Activated CD8-positive, alpha-beta T cell treated with anti-CD3 and anti-CD28 coated beads for 36 hours (primary cell): ENCODE results near the gene MYL6B. TPM values are rescaled to one million over a fixed set of nuclear protein-coding genes. Genes with fewer than 3 reads are reported as not detected.

Experiments used
- ATAC-seq: fragments of 200-7000 bp; cut with Tn5 transposase; one replicate; pipeline ENCODE4 v1.10.0; 2021; ENCODE audit warnings: mild to moderate bottlenecking, moderate library complexity
- CTCF ChIA-PET: fragments of 350-600 bp; sonication (Branson Sonifier 250); formaldehyde crosslinking; loops from one replicate; lab custom pipeline; 2021; ENCODE audit warnings: antibody characterized with exemption; lab: Charles Lee
- POLR2A ChIA-PET: fragments of 350-600 bp; sonication (Branson Sonifier 250); formaldehyde crosslinking; loops from one replicate; lab custom pipeline; 2021; ENCODE audit warnings: antibody characterized with exemption; lab: Charles Lee
- DNase-seq: peaks from one replicate; pipeline ENCODE4 v3.0.0-alpha.2; 2020
- H3K27ac Mint-ChIP-seq: one replicate; pipeline ENCODE4 v1.8.0; 2021; ENCODE audit warnings: mild to moderate bottlenecking, mixed read lengths
- H3K27me3 Mint-ChIP-seq: one replicate; pipeline ENCODE4 v1.8.0; 2021; ENCODE audit warnings: mixed read lengths
- H3K36me3 Mint-ChIP-seq: one replicate; pipeline ENCODE4 v1.8.0; 2021; ENCODE audit warnings: low read depth, mixed read lengths
- H3K4me1 Mint-ChIP-seq: one replicate; pipeline ENCODE4 v1.8.0; 2021; ENCODE audit warnings: low read depth, mixed read lengths
- H3K4me3 Mint-ChIP-seq: one replicate; pipeline ENCODE4 v1.8.0; 2021; ENCODE audit warnings: mild to moderate bottlenecking, moderate library complexity, mixed read lengths
- H3K9me3 Mint-ChIP-seq: one replicate; pipeline ENCODE4 v1.8.0; 2021; ENCODE audit warnings: mixed read lengths
- intact Hi-C: fragments of 100-400 bp; cut with micrococcal nuclease; formaldehyde crosslinking; loops from one replicate; pipeline ENCODE4 v1.10.0; 2022
- total RNA-seq, 2 experiments: library from RNA; stranded (reverse); gene quantifications; one replicate each; pipeline ENCODE4 v1.2.3, GENCODE V29; 2021
- TF ChIP-seq, protein P1 (sequence below): fragments of 200-600 bp; IDR thresholded peaks from one replicate; pipeline ENCODE4 v1.8.0; 2022; ENCODE audit warnings: antibody characterized with exemption, mild to moderate bottlenecking

The MYL6B gene
- total RNA-seq, 2 experiments from 2014 or later = 60.3 to 66.9 TPM

DNA sequence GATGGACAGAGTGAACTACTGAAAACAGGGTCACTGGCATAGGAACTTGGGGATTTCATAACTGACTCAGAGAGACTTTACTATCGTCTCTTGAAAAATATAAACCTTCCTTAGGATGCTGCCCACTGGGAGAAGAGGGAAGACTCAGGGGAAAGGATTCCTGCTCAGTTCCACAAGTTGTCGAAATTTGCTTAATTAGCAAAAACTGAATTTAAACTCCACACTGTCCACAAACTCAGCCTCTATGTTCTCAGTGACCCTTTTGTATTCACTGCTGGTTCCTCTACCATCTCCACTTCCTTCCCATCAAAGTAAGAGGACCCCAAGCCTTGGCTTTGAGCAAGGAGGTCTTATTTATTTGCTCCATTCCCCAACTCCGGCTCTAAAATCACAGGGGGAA, 7.2 kb upstream of the MYL6B start:
- H3K4me1 Mint-ChIP-seq = peaks cover 32% of the 10 kb centered on the region
- ChIA-PET POLR2A (interaction anchor here (1.4 to 3.3 kb wide), 4 partner anchors 10 to 17 kb away, joined by 4 to 23 read pairs (median 6); partner anchors contain the start of gene ESYT1), CTCF (interaction anchor here (1.2 to 1.8 kb wide), 3 partner anchors 16 to 28 kb away, joined by 3 to 7 read pairs (median 4); partner anchors contain the start of genes ESYT1 and ZC3H10)
- no peaks in the 10 kb centered on the region for H3K27me3 Mint-ChIP-seq
- ATAC-seq (no peak), DNase-seq (no peak)
- H3K36me3 Mint-ChIP-seq = peaks cover 46% of the 10 kb centered on the region
- intact Hi-C loops = no loop called here
- TF ChIP-seq, protein P1, sequence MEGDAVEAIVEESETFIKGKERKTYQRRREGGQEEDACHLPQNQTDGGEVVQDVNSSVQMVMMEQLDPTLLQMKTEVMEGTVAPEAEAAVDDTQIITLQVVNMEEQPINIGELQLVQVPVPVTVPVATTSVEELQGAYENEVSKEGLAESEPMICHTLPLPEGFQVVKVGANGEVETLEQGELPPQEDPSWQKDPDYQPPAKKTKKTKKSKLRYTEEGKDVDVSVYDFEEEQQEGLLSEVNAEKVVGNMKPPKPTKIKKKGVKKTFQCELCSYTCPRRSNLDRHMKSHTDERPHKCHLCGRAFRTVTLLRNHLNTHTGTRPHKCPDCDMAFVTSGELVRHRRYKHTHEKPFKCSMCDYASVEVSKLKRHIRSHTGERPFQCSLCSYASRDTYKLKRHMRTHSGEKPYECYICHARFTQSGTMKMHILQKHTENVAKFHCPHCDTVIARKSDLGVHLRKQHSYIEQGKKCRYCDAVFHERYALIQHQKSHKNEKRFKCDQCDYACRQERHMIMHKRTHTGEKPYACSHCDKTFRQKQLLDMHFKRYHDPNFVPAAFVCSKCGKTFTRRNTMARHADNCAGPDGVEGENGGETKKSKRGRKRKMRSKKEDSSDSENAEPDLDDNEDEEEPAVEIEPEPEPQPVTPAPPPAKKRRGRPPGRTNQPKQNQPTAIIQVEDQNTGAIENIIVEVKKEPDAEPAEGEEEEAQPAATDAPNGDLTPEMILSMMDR = no peak
- peak overlapping the region; percentile 30 for H3K27ac Mint-ChIP-seq
- no peaks in the 10 kb centered on the region for H3K9me3 Mint-ChIP-seq
- no peak overlapping the region for H3K4me3 Mint-ChIP-seq

DNA sequence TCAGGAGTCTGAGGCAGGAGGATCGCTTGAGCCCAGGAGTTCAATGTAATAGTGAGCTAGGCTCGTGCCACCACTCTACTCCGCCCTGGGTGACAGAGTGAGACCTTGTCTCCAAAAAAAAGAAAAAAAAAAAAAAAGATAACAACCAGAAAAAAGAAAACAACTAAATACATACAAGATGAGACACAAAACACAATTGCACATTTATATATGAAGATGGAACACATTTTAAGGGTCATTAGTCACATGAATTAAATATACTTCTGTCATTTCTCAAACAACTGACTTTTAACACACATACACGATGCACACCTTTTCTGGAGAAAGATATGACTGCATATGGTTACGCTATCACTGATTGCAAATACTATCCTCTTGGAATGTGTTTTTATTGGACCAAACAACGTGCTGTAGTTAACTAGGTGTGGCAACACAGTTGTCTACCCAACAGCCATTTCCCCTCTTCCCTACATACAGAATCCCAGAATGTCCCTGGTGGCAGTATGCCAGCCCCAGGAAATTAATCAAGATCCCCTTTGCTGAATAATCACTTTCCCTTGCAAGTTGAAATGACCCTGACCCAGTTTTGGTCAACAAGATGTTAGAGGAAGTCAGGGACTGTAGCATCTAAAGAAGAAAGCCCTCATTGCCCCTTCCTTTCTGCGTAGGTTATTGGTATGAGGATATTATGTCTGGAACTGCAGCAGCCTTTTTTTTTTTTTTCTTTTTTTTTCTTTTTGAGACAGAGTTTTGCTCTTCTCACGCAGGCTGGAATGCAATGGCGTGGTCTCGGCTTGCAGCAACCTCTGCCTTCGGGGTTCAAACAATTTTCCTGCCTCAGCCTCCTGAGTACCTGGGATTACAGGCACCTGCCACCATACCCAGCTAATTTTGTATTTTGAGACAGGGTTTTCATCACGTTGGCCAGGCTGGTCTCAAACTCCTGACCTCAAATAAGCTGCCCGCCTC, 5.6 kb upstream of the MYL6B start:
- no peaks in the 10 kb centered on the region for H3K27me3 Mint-ChIP-seq
- no peak for ATAC-seq
- no peak overlapping the region for H3K27ac Mint-ChIP-seq
- H3K36me3 Mint-ChIP-seq = peaks cover 35% of the 10 kb centered on the region
- POLR2A ChIA-PET = no interaction called here
- intact Hi-C loops = no loop called here
- no peak overlapping the region for H3K4me3 Mint-ChIP-seq
- CTCF ChIA-PET = interaction anchor here (1.4 kb wide), 1 partner anchor 18 kb away, joined by 3 read pairs; the partner anchor contains the start of gene ESYT1
- no peaks in the 10 kb centered on the region for H3K9me3 Mint-ChIP-seq
- H3K4me1 Mint-ChIP-seq = peaks cover 36% of the 10 kb centered on the region
- TF ChIP-seq, protein P1 = no peak
- DNase-seq = no peak

DNA sequence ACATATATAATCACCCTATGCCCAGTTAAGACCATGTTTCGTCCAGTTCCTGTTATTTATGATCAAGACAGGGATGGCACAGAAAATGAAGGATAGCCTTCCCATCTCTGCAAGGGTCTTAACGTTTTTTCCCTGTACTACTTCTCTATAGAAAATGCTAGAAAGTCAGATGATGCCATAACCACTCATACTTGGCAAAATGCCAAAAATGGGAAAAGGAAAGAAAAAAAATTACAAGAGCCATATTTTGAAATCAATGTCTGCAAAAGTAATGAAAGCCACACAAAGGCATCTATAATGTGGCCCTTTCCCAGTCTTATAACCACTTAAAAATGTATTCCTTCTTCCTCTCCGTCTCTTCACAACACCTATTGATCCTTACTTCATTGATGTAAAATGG, 1.8 kb upstream of the MYL6B start:
- H3K4me1 Mint-ChIP-seq = peaks cover 32% of the 10 kb centered on the region
- no peak for ATAC-seq

DNA sequence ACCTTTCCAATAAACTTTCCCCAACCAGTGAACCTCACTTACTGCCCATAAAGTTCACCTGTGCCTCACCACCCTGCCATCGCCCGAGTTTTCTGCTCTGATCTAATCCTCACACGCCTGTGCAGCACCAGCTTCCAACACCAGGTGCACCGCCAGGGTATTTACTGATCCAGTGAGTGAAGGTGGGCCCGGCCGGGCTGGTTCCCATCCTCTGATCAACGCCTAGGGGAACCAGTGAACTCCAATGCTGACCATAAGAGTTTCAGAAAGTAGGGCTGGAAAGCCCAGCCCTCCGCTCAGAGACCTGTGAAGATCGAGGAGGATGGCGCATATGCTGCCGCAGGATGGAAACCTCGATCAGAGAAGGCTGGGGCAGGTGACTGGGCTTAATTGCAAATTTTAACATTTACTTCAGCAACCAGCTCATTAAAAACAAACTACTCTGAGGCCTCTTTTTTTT, 685 bp upstream of the MYL6B start:
- Mint-ChIP-seq H3K27ac (peak overlapping the region; percentile 100), H3K36me3 (peaks cover 9% of the 10 kb centered on the region), H3K4me3 (peak overlapping the region; percentile 92), H3K4me1 (peaks cover 35% of the 10 kb centered on the region), H3K27me3 (no peaks in the 10 kb centered on the region), H3K9me3 (no peaks in the 10 kb centered on the region)
- TF ChIP-seq, protein P1 = peak; percentile 88
- POLR2A ChIA-PET = interaction anchor here (0.6 to 2.0 kb wide), 18 partner anchors 8 to 365 kb away, joined by 3 to 20 read pairs (median 4); partner anchors contain the start of genes ESYT1, RPL41, SMARCC2 and ZC3H10
- CTCF ChIA-PET = interaction anchor here (1.0 to 4.3 kb wide), 13 partner anchors 10 to 413 kb away, joined by 3 to 36 read pairs (median 5); partner anchors contain the start of genes ANKRD52, ESYT1, SMARCC2 and STAT2
- DNase-seq (peak; percentile 85), ATAC-seq (peak; percentile 71)
- intact Hi-C loops = loop anchor here (1.0 to 5.0 kb wide), 2 partner anchors 34 to 47 kb away; partner anchors contain the start of genes PA2G4, RPL41 and ZC3H10

More for the DNA sequence above, 1.8 kb upstream of the MYL6B start:
- POLR2A ChIA-PET = interaction anchor here (0.7 to 2.5 kb wide), 5 partner anchors 9 to 928 kb away, joined by 3 to 14 read pairs (median 4); partner anchors contain the start of gene MYL6
- peak overlapping the region; percentile 92 for H3K4me3 Mint-ChIP-seq
- H3K36me3 Mint-ChIP-seq = peaks cover 5% of the 10 kb centered on the region
- H3K27me3 Mint-ChIP-seq = no peaks in the 10 kb centered on the region
- no peak for DNase-seq
- no peaks in the 10 kb centered on the region for H3K9me3 Mint-ChIP-seq
- intact Hi-C loops = loop anchor here (5.0 kb wide), 1 partner anchor 33 kb away; the partner anchor contains the start of genes RPL41 and ZC3H10
- H3K27ac Mint-ChIP-seq = peak overlapping the region; percentile 100
- TF ChIP-seq, protein P1 = no peak
- CTCF ChIA-PET = interaction anchor here (0.9 to 4.3 kb wide), 4 partner anchors 10 to 31 kb away, joined by 3 to 36 read pairs (median 12); partner anchors contain the start of gene ZC3H10
